DMS53 (cell line): ENCODE measurements around the gene DGKZ.
A peak's percentile ranks its signal among the peaks of the same experiment; 100 is the strongest.
"Not testable (repeated sequence)": the region's sequence is repeated elsewhere in the genome, so short reads cannot be mapped to it uniquely, and the experiment has no call there.

ENCODE experiments used
- DNase-seq: peaks from one replicate; lab custom pipeline; 2025; lab: John Stamatoyannopoulos, UW

Gene DGKZ

DNA sequence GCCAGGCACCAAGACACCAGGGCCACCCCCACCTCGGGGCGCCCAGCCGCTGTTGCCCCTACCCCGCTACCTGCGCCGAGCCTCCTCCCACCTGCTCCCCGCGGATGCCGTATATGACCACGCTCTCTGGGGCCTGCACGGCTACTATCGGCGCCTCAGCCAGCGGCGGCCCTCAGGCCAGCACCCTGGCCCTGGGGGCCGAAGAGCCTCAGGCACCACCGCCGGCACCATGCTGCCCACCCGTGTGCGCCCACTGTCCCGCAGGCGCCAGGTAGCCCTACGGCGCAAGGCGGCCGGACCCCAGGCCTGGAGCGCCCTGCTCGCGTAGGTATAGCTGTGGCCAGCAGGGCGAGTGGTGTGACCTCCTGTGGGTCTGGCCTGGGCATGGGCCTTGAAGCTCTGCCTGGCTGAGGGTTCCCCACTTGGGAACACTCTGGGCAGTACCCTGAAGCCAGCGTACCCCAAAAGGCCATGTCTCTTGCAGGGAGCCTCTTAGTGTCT is 19.4 kb downstream of the DGKZ start:
- DNase-seq: no peak

DNA sequence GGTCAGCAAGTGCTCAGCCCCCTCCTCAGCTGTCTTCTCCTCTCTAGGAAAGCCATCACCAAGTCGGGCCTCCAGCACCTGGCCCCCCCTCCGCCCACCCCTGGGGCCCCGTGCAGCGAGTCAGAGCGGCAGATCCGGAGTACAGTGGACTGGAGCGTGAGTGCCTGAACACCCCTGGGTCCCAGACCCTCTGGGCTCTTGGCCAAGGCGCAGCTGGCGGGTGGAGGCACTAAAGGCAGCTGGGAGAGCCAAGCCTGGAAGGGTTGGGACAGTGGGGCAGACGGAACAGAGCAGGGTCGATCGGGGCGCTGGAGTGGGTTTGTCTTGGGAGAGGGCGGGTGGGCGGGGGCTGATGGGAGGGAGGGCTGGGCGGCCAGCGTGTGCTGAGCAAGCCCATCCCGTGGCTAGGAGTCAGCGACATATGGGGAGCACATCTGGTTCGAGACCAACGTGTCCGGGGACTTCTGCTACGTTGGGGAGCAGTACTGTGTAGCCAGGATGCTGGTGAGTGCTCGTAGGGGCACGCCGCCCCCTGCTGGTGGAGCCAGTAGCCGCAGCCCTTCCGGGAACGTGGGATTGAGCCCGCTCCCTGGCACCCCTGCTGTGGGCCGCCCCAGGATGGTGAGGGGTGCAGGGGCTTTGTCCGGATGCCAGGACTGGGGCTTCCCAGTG is 20.1 kb downstream of the DGKZ start:
- peak; percentile 48 for DNase-seq

DNA sequence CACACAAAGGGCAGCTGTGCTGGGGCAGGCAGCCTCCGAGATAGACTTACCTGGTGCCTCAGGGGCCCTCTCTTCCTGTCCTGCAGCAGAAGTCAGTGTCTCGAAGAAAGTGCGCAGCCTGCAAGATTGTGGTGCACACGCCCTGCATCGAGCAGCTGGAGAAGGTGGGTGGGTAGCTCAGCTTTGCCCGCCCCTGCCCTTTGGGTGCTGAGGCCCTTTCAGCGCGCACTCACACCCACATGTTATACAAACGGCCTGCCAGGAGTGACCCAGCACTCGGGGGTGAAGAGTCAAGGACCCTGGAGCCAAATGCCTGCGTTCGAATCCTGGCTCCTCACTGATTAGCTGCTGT is 20.6 kb downstream of the DGKZ start:
- no peak for DNase-seq

DNA sequence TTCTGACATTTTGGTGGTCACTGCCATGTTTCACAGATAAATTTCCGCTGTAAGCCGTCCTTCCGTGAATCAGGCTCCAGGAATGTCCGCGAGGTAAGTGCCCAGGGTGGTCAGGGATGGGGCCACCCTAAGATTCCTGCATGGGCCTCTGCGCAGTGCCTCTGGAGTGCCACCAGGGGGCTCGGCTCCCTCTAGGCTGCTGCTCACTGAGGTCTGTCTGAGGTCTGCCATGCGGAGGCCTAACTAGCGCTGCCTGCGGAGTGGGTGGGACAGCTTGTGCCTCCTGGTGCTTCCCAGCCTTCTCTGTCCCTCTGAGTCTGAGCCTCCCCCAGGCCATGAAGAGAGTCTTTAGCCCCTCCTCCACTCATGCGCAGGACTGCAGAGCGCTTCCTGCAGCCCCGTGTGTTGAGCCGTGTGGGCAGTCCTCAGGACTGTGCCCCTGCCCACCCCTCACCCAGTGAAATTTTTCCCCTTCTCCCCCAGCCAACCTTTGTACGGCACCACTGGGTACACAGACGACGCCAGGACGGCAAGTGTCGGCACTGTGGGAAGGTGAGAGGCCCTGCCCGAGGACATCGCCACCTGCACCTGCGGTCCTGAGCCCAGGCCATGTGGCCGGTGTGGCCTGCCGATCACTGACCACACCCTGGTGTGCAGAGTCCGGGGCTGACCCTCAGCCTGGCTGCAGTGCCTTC is 22.3 kb downstream of the DGKZ start:
- DNase-seq: peak; percentile 70

DNA sequence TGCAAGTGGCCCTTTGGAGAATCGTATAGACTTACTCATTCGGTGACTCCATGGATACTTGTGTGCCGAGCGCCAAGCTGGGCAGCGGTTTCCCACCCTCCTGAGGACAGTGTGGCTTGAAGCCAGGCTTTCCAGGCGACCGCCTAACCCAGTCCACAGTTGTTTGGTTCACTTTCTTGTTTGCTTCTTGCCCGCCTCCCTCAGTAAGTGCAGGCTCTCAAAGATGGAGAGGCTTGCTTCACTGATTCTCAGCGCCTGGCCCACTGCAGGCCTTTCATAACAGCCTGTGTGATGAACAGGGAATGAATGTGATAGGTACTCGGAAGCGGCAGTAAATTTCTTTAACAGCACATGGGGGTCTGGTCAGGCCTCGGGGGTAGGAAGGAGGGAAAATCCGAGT is 23.0 kb downstream of the DGKZ start:
- DNase-seq: no peak

DNA sequence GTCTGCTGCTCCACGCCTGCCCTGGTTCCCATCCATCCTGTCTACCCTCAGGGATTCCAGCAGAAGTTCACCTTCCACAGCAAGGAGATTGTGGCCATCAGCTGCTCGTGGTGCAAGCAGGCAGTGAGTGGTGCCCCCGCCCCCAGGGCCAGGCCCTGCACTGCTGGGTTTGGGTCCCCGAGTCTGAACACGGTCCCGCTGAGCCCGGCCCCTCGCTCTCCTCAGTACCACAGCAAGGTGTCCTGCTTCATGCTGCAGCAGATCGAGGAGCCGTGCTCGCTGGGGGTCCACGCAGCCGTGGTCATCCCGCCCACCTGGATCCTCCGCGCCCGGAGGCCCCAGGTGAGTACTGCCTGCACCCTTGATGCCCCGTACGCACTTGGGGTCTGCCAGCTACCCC is 24.0 kb downstream of the DGKZ start:
- DNase-seq: not testable (repeated sequence)

DNA sequence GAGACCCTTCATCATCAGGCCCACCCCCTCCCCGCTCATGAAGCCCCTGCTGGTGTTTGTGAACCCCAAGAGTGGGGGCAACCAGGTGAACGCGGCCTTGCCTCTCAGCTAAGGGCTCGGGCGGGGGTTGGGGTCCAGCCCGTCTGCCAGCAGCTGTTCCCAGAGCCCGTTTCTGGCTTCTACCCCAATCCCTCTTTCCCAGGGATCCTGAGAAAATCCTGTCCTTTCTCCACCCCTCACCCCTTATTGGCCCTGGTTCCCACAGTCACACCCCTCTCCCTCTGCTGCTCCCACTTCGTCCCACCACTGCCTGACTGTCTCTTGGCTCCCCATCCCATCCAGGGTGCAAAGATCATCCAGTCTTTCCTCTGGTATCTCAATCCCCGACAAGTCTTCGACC is 24.8 kb downstream of the DGKZ start:
- no peak for DNase-seq

DNA sequence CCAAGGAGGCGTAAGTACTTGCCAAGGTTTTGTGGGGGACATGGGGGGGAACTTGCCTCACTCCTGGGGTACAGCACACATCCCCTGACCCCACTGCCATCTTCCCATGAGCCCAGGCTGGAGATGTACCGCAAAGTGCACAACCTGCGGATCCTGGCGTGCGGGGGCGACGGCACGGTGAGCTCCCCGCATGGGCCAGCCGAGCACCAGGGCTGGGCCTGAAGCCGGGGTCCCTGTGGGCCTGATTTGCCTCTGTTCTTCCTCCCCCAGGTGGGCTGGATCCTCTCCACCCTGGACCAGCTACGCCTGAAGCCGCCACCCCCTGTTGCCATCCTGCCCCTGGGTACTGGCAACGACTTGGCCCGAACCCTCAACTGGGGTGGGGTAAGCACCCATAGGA is 25.2 kb downstream of the DGKZ start:
- DNase-seq: not testable (repeated sequence)

DNA sequence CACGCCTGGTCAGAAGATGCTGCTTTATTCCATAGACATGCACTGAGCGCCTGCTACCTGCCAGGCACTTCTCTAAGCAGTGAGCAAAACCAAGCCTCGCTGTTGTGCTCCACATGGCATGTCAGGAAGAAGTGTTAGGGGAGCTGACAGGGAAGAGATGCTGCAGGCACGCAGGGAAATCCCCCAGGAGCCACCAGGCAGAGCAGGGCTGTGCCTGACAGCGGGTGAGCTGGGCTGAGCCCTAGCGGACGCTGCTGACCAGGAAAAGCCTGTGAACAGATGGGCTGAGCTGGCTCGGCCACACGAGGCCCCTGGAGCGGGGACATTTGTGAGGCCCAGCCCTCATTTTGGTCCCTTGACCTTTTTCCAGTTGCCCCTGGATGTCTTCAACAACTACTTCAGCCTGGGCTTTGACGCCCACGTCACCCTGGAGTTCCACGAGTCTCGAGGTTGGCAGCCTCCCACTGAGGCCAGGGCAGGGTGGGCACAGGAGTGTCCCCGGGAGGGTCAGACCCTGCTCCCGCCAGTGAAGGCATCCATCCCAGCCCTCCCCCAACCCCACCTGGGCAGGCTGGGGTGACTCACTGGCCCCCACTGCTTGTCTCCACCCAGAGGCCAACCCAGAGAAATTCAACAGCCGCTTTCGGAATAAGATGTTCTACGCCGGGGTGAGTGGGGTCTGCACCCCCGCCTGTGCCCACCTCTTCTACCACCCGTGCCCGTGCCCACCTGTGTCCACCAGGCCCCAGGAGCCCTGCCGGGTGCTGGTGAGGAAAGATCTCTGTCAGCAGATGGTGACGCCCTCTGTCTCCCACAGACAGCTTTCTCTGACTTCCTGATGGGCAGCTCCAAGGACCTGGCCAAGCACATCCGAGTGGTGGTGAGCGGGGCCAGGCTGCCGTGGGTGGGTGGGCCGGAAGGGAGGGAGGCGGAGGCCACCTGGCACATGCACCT is 26.8 kb downstream of the DGKZ start:
- DNase-seq: no peak

DNA sequence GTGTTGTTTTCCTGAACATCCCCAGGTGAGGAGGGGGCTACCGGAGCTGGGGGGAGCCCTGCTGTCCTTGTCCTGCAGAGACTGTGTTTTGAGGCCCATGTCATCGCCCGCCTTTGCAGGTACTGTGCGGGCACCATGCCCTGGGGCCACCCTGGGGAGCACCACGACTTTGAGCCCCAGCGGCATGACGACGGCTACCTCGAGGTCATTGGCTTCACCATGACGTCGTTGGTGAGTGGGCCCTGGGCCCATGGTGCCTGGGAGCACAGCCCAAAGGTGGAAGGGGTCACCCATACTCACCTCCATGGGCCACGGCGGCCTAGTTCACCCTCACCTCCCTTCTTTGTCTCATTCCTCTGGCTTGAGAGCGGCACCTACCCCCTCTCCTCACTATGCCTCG is 27.6 kb downstream of the DGKZ start:
- DNase-seq: no peak

DNA sequence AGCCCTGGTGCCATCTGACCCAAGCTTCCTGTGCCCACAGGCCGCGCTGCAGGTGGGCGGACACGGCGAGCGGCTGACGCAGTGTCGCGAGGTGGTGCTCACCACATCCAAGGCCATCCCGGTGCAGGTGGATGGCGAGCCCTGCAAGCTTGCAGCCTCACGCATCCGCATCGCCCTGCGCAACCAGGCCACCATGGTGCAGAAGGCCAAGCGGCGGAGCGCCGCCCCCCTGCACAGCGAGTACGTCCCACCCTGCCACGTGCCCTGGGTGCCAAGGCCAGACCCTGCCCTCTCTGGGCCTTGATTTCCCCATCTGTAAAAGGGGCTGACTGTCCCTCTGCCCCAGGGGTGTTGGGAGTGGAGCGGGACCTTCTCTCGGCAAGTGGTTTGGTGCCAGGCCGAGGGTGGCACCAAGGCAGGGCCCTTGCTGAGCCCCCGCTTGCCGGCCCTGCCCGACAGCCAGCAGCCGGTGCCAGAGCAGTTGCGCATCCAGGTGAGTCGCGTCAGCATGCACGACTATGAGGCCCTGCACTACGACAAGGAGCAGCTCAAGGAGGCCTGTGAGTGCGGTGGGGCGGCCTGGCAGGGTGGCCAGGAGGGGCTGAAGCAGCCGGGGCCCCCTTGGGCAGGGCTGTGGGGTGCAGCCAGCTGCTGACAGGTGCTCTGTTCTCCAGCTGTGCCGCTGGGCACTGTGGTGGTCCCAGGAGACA is 28.3 kb downstream of the DGKZ start:
- no peak for DNase-seq

DNA sequence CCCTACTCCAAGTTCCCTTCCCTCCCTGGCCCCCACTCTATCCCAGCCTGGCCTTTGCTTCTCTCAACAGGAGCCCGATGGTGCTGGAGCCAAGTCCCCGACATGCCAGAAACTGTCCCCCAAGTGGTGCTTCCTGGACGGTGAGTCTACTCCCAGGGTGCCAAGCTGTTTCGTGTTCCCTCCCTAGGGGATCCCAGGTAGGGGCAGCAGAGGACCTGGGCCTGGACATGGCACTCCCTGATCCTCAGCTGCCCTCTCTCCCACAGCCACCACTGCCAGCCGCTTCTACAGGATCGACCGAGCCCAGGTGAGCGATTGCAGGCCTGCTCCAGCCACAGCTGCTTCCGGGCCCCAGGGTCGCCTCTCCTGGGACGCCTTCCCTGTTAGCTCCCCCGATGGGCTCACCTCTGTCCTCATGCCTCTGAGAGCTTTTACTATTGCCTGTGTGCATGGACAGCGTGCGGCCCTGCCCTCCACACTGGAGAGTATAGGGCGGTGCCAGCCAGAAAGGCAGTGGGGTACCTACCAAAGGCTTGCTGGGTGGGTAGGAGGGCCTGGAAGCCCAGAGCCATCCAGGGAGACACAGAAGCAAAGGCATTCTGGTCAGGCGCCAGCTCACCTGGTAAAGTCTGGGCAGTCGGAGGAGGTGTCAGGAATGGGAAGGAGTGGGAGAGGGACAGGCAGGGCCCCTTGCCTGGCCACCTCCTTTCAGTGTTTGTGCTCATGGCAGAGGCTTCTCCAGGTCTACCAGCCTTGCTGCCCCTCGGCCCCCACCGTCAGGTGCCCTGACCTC is 29.2 kb downstream of the DGKZ start:
- DNase-seq: no peak

DNA sequence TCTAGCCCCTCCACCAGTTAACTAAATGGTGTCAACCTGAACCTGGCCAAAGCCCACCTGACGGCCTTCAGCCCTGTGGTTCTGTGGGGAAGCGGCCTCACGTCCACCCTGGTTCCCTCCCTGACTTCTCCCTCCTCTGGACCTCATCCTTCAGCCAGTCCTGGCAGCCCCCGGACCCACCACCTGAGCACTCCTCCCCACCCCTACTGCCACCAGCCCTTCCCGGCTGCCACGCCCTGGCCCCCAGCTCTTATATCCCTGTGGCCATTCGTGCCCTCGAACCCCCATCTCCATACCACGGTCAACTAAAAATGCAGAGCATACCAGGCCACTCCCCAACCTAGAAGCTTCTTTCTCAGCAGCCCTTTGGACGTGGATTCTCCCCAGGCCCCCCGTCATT is 30.0 kb downstream of the DGKZ start:
- DNase-seq: no peak

DNA sequence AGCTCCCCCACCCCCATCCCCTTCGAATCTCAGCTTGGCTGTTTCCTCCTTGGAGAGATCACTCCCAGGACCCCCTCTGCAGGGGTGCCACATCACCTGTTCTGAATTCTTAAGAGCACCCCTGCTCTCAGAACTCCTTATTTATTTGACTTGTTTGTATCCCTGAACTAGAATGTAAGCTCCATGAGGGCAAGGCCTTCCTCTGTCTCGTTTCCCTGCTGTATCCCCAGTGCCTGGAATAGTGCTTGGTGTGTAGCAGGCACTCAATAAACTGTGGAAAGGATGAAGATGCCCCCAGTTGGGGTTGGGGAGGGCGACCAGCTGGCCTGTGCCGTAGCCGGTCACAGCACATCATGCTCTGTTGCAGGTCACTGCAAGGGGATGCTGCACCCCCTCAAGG is 30.6 kb downstream of the DGKZ start:
- no peak for DNase-seq

DNA sequence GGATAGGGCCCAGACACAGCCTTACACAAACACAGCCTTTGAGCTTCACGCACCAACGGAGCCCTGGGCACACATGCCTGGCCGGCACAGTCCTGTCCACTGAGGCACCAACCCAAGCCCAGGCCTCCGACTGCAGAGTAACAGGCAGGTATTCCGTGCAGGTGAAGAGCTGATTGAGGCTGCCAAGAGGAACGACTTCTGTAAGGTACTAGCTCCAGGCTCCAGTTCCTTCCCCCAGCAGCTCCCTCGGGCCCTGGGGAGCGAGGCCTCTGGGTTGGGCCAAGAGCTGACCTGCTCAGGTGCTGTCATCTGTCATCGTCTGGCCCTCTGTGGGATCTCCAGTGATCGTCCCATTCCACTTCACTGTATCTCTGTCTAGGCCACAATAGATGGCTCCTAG is 31.0 kb downstream of the DGKZ start:
- DNase-seq: no peak

DNA sequence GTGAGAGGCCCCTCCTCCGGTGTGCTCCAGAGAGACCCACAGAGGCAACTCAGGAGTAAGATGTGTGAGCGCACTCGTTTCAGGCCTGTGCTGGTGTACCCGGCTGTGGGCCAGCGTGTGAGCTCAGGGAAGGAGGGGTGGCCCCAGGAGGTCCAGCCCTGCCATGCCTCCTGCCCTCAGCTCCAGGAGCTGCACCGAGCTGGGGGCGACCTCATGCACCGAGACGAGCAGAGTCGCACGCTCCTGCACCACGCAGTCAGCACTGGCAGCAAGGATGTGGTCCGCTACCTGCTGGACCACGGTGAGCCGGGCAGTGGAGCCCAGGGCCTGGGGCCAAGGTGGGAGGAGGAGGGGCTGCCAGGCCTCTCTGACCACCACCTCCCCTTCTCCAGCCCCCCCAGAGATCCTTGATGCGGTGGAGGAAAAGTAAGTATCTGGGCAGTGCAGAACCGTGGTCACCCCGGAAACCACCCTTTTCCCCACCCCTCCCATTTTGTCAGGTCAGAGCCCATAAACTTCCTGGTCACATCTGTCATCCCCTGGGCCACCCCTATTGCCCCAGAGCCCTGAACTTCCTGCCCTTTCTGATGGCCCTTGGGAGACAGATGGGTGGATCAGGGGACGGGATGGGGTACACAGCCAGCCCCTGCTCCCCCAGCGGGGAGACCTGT is 31.7 kb downstream of the DGKZ start:
- peak; percentile 43 for DNase-seq

DNA sequence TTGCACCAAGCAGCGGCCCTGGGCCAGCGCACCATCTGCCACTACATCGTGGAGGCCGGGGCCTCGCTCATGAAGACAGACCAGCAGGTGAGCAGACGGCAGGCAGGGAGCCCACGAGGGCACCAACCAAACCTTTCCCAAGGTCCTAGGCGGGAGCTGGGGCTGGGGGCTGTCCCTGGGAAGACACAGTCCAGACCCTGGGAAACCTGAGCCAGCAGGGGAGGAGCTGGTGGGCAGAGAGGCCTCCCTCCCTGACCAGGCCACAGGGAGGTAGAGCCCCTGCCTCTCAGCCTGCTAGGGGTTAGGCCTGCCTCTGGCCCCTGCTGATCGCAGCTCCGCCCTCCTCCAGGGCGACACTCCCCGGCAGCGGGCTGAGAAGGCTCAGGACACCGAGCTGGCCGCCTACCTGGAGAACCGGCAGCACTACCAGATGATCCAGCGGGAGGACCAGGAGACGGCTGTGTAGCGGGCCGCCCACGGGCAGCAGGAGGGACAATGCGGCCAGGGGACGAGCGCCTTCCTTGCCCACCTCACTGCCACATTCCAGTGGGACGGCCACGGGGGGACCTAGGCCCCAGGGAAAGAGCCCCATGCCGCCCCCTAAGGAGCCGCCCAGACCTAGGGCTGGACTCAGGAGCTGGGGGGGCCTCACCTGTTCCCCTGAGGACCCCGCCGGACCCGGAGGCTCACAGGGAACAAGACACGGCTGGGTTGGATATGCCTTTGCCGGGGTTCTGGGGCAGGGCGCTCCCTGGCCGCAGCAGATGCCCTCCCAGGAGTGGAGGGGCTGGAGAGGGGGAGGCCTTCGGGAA is 32.4 kb downstream of the DGKZ start:
- DNase-seq: peak; percentile 86

DNA sequence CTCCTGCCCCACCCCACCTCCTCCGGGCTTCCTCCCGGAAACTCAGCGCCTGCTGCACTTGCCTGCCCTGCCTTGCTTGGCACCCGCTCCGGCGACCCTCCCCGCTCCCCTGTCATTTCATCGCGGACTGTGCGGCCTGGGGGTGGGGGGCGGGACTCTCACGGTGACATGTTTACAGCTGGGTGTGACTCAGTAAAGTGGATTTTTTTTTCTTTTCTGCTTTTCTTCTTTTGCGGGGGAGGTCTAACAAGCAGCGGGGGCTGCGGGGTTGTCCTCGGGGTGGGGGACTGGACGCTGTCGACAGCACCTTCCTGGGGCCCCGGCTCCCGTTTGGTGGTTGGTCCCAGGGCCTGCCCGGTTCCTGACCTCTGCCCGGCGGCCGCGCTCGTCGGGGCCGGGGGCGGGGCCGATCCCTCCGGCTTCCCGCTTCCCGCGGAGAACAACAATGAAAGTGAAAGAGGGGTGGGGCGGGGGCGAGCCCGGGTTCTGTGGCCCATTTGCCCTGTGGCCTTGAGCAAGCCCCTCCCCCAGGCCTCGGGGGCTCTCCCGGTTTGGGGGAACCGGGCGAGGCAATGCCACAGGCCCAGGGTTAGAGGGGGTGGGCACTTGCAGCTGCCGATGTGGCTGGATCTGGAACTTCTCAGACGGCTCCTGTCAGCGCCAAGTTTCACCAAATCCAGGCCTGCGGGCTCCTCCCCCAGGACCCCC is 33.2 kb downstream of the DGKZ start:
- peak; percentile 80 for DNase-seq
